Measurements from ENCODE around the gene GM2A. TPM values are rescaled to one million over a fixed set of nuclear protein-coding genes. Genes with fewer than 3 reads are reported as not detected.

GM2A gene
- total RNA-seq, 6 experiments from 2014 or later, result 11.7 to 23.6 (median 20.3) TPM

- Histone ChIP-seq H3K27ac (no peak overlapping the region), H3K4me1 (no peaks in the 10 kb centered on the region), H3K27me3 (no peaks in the 10 kb centered on the region), H3K36me3 (no peaks in the 10 kb centered on the region), H3K9me3 (no peaks in the 10 kb centered on the region), H3K4me3 (no peak overlapping the region)
- DNase-seq (no peak), ATAC-seq (no peak)
- 68% methylated on average over 2 of the region's 2 CpGs for WGBS (ENCODE audit: insufficient coverage, low coverage, low lambda C conversion rate, missing lambda C conversion rate)
- intact Hi-C loops (cut with DNase I), result loop anchor here in 1 of 2 donors (10.0 kb wide), 1 partner anchor 116 kb away; no protein-coding TSS in a partner anchor
- TF ChIP-seq POLR2A (IDR thresholded peaks at IDR 0.05) (no peak), CTCF (IDR thresholded peaks at IDR 0.05) (no peak)
Observed at GRCh38 chr5:151240924-151241635, 11.9 kb upstream of the GM2A start.

- no peak for DNase-seq
- 80% methylated on average over 2 of the region's 4 CpGs for whole genome bisulfite sequencing (ENCODE audit: insufficient coverage, low coverage, low lambda C conversion rate, missing lambda C conversion rate)
- no peak overlapping the region for H3K4me3 ChIP-seq
- ATAC-seq, result no peak
- no peaks in the 10 kb centered on the region for H3K27me3 ChIP-seq
- no peaks in the 10 kb centered on the region for H3K4me1 ChIP-seq
- no peak for TF ChIP-seq CTCF (IDR thresholded peaks at IDR 0.05)
- H3K36me3 ChIP-seq, result no peaks in the 10 kb centered on the region
- H3K27ac ChIP-seq, result no peak overlapping the region
- H3K9me3 ChIP-seq, result no peaks in the 10 kb centered on the region
- intact Hi-C loops (cut with DNase I), result loop anchor here in 1 of 2 donors (10.0 kb wide), 1 partner anchor 118 kb away; no protein-coding TSS in a partner anchor
Observed at GRCh38 chr5:151243127-151243526, 9.9 kb upstream of the GM2A start.

- no peak for DNase-seq
- Histone ChIP-seq H3K9me3 (no peaks in the 10 kb centered on the region), H3K27ac (no peak overlapping the region), H3K27me3 (no peaks in the 10 kb centered on the region), H3K4me1 (no peaks in the 10 kb centered on the region), H3K4me3 (no peak overlapping the region), H3K36me3 (no peaks in the 10 kb centered on the region)
- WGBS (ENCODE audit: insufficient coverage, low coverage, low lambda C conversion rate, missing lambda C conversion rate), result 94% methylated on average over 4 of the region's 4 CpGs
- intact Hi-C loops (cut with DNase I), result loop anchor here in 1 of 2 donors (10.0 kb wide), 1 partner anchor 119 kb away; no protein-coding TSS in a partner anchor
- TF ChIP-seq CTCF (IDR thresholded peaks at IDR 0.05), result no peak
- no peak for ATAC-seq
Observed at GRCh38 chr5:151243564-151243963, 9.4 kb upstream of the GM2A start.

- ATAC-seq, result no peak
- Histone ChIP-seq H3K4me1 (peaks cover 0 to 6% (median 2%) of the 10 kb centered on the region in 4 donors), H3K4me3 (no peak overlapping the region), H3K9me3 (no peaks in the 10 kb centered on the region), H3K27ac (no peak overlapping the region), H3K36me3 (no peaks in the 10 kb centered on the region), H3K27me3 (no peaks in the 10 kb centered on the region)
- no peak for TF ChIP-seq POLR2A (IDR thresholded peaks at IDR 0.05)
- intact Hi-C loops (cut with DNase I), result loop anchor here in 1 of 2 donors (10.0 kb wide), 1 partner anchor 119 kb away; no protein-coding TSS in a partner anchor
- WGBS (ENCODE audit: insufficient coverage, low coverage, low lambda C conversion rate, missing lambda C conversion rate), result no CpG with 5 or more reads among the region's 3 CpGs
- DNase-seq, result no peak
Observed at GRCh38 chr5:151244206-151244605, 8.8 kb upstream of the GM2A start.

- Histone ChIP-seq H3K27me3 (no peaks in the 10 kb centered on the region), H3K27ac (no peak overlapping the region), H3K4me1 (peaks cover 0 to 11% (median 4%) of the 10 kb centered on the region in 4 donors), H3K9me3 (no peaks in the 10 kb centered on the region), H3K36me3 (no peaks in the 10 kb centered on the region), H3K4me3 (no peak overlapping the region)
- intact Hi-C loops (cut with DNase I), result loop anchor here in 1 of 2 donors (10.0 kb wide), 1 partner anchor 121 kb away; no protein-coding TSS in a partner anchor
- no peak for TF ChIP-seq CTCF (IDR thresholded peaks at IDR 0.05)
- TF ChIP-seq POLR2A (IDR thresholded peaks at IDR 0.05), result no peak
- no peak for DNase-seq
- WGBS (ENCODE audit: insufficient coverage, low coverage, low lambda C conversion rate, missing lambda C conversion rate), result 67% methylated on average over 4 of the region's 4 CpGs
- ATAC-seq, result no peak
Observed at GRCh38 chr5:151245680-151246219, 7.2 kb upstream of the GM2A start.

Data from right lobe of liver (tissue), 6 donors.